HL-60 (cell line): ENCODE results near the gene RAB5B.
A peak's percentile ranks its signal among the peaks of the same experiment; 100 is the strongest.

Source experiments
- DNase-seq, 2 experiments: peaks; one replicate each; pipeline ENCODE4 v3.0.0-alpha.2; 2010 to 2020; ENCODE audit warnings: low read depth in 1 of 2, low spot score in 1 of 2
- H3K27ac ChIP-seq: fragments of 250-450 bp; sonication (Bioruptor Pico); replicated peaks from 2 replicates; pipeline ENCODE4 v1.5.1; 2020; ENCODE audit warnings: mild to moderate bottlenecking, moderate library complexity
- H3K27me3 ChIP-seq: fragments of 250-450 bp; sonication (Bioruptor Pico); 2 replicates; pipeline ENCODE4 v1.5.1; 2021; ENCODE audit warnings: mild to moderate bottlenecking, moderate library complexity; ENCODE audit not compliant: insufficient read depth, poor library complexity, severe bottlenecking
- H3K4me3 ChIP-seq: replicated peaks from 2 replicates; pipeline ENCODE4 v1.5.1; 2011; ENCODE audit warnings: mild to moderate bottlenecking, control low read depth, low read length; ENCODE audit not compliant: insufficient read depth
- CTCF ChIP-seq: IDR thresholded peaks from one replicate; pipeline ENCODE4 v1.5.1; 2011; ENCODE audit warnings: low read length, control low read depth, inconsistent platforms; ENCODE audit not compliant: insufficient read depth
- GABPA ChIP-seq: IDR thresholded peaks from 2 replicates; pipeline ENCODE4 v1.6.1; 2012; ENCODE audit warnings: low read depth
- POLR2AphosphoS5 ChIP-seq: IDR thresholded peaks from 2 replicates; pipeline ENCODE4 v1.6.1; 2012; ENCODE audit warnings: low read depth
- REST ChIP-seq: IDR thresholded peaks from 2 replicates; pipeline ENCODE4 v1.6.1; 2012; ENCODE audit warnings: low read depth; ENCODE audit not compliant: insufficient replicate concordance
- SPI1 ChIP-seq: IDR thresholded peaks from 2 replicates; pipeline ENCODE4 v1.6.1; 2012; ENCODE audit warnings: low read depth, mild to moderate bottlenecking, borderline replicate concordance

Gene RAB5B

GRCh38 chr12:55931780-55932550, 41.9 kb upstream of the RAB5B start:
- Histone ChIP-seq H3K27me3 (no peaks in the 10 kb centered on the region), H3K27ac (peak overlapping the region; percentile 62), H3K4me3 (peak overlapping the region; percentile 61)
- TF ChIP-seq CTCF = no peak
- DNase-seq = peak in 1 of 2 experiments; percentile 5

GRCh38 chr12:55932551-55932910, 41.3 kb upstream of the RAB5B start:
- peak; percentile 74 to 77 for DNase-seq
- H3K4me3 ChIP-seq = peak overlapping the region; percentile 61
- H3K27me3 ChIP-seq = no peaks in the 10 kb centered on the region
- no peak for TF ChIP-seq CTCF
- TF ChIP-seq POLR2AphosphoS5 = 0 out of 2 replicates have a peak, but pooled peaks have one; percentile 25
- TF ChIP-seq SPI1 = peak; percentile 10; the same call in 1 of the 2 replicates
- peak; percentile 54; the same call in 1 of the 2 replicates for TF ChIP-seq GABPA
- no peak for TF ChIP-seq REST
- H3K27ac ChIP-seq = peak overlapping the region; percentile 59

GRCh38 chr12:55933169-55933798, 40.6 kb upstream of the RAB5B start:
- Histone ChIP-seq H3K4me3 (no peak overlapping the region), H3K27ac (peak overlapping the region; percentile 59; the same call in 1 of the 2 replicates), H3K27me3 (no peaks in the 10 kb centered on the region)
- peak in 1 of 2 experiments; percentile 37 for DNase-seq
- TF ChIP-seq GABPA (no peak), CTCF (no peak), SPI1 (no peak), POLR2AphosphoS5 (no peak), REST (no peak)
